ENCODE results near the gene N4BP3.
A peak's percentile ranks its signal among the peaks of the same experiment; 100 is the strongest.

N4BP3 gene

DNA sequence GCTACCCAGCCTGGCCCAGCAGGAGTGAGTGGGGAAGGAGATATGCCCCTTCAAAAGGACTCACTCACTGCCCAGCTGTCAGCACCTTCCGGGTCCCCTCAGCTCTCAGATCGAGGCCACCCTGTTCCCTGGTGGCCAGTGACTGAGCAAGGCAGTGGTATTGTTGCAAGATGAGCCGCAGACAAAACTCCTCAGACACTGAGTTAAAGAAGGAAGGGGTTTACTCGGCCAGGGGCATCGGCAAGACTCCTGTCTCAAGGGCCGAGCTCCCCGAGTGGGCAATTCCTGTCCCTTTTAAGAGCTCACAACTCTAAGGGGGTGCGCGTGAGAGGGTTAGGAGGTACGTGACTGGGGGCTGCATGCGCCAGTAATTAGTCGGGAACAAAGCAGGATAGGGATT, 9.7 kb upstream of the N4BP3 start:
- no peak for DNase-seq

DNA sequence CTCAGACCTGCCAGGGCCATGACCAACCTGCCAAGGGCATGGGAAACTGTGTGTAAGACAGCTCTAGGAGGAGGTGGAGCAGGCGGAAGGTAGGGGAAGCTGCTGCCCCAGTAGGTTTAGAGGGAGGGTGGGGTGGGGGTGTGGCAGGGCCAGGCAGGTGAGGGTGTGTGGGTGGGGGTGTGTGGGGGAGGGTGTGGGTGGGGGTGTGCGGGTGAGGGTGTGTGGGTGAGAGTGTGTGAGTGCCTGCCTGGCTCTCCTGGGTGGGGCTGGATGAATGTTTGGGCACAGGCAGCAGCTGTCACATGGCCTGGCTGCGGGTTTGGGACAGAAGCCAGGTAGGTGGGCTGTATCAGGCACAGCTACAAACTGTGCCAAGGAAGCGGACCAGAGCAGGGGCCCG, 8.8 kb upstream of the N4BP3 start:
- no peak for DNase-seq

DNA sequence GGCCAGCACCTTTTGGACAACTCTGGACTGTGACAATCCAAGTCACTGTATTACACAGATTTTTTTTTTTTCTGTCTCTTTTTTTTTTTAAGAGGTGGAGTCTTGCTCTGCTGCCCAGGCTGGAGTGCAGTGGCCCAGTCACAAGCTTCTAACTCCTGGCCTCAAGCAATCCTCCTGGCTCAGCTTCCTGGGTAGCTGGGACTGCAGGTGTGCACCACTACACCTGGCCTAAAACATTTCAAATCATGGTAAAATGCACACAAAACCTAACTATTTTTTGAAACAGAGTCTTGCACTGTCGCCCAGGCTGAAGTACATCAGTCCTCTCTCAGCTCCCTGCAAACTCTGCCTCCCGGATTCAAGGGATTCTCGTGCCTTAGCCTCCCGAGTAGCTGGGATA, 7.2 kb upstream of the N4BP3 start:
- no peak for DNase-seq

DNA sequence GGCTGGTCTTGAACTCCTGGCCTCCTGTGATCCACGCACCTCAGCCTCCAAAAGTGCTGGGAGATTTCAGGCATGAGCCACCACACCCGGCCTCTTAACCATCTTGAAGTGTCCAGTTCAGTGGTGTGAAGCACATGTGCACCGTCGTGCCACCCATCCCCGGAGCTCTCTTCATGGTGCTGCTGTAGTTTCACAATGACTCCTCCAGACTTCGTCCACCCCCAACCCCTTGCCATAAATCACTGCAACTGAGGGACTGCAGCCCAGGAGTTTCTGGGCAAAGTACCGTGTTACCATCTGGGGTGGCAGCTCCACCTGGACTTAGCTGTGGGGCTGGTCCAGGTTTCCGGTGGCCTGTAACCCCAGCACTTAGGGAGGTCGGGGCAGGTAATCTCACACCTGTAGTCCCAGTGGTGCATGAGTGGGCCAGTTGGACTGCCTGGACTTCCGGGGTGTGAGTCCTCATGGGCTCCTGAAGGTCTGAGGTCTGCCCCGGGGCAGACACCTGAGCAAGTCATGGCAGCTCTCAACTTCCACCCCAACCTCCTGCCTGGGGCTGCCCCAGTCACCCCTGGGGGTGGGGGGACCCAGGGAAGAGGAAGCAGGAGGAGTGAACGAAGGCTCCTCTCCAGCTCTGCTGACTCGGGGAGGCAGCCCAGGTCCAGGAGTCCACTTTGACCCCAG, 6.6 kb upstream of the N4BP3 start:
- DNase-seq, result no peak

DNA sequence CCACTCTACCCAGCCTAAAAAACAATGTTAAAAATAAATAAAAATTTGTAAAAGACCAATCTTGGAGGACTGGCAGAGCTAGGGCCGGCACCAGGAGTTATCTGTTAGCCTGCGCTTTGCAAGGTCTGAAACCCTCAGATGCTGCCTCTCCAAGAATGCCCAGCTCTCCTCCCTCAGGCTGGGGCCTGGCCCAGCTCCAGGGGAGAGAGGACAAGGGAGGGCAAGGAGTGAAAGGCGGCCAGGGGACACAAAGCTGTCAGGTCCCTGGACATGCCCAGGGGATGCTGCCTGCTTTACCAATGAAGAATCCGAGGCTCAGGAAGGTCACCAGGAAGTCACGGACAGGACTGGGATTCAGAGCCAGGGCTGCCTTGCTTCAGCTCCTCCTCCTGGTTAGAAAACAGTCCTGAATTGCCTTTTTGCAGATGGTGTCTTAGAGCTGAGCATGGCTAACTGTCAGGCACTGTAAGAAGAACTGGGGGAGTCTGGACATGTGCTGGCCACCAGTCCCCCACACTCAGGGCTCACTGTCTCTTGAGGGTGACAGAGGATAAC, 5.5 kb upstream of the N4BP3 start:
- DNase-seq, result no peak

DNA sequence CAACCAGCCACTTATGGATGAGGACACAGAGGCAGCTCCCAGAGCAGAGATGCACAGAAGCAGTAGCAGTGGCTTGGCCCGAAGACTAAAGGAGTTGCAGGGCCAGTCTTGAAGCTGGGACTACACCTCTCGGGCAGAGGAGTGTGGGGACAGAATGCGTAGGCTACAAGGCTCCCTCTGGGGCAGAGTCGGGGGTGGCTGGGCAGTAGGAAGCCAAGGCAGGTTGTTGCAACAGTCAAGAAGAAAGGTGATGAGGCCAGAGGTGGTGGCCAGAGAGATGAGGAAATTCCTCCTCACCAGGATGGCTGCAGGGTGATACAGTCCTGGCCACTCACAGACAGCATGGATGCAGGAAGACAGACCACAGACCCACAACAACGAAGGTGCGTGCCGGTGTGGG, 4.9 kb upstream of the N4BP3 start:
- no peak for DNase-seq

DNA sequence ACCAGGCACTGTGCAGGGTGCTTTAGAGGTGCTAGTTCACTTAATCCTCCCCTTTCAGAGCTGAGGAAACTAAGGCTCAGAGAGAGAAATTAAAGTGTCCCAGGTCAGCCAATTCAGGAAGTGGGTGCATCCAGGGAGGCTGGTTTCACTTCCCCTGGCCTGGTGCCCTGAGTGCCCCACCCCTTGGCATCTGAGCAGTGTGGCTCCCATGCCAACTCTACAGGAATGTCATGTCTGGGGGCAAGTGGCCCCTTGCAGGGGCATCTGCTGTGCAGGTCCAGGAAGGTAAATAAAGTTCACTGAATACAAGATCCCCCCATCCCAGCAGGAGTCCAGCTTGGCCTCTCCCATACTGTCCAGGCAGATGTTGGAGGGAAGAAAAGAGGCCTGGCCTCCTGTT, 4.4 kb upstream of the N4BP3 start:
- no peak for DNase-seq

DNA sequence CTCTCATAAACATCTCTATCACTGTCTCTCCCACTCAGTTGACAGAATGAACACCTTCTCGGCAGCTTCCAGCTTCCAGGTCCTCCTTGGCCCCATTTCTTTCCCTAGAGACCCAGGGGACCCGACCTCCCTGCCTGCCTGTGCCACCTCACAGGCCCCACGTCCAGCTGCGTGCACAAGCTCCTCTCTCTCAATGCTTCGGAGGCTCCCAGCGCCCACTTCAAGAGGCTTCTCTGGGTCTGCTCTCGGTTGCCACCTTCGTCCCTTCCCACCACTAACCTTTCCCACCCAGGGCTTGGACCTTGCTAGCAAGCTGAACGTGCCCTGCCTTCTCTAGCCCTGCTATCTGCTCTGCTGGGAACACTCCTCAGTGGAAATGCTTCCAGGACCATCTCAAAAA, 2.8 kb upstream of the N4BP3 start:
- no peak for DNase-seq

DNA sequence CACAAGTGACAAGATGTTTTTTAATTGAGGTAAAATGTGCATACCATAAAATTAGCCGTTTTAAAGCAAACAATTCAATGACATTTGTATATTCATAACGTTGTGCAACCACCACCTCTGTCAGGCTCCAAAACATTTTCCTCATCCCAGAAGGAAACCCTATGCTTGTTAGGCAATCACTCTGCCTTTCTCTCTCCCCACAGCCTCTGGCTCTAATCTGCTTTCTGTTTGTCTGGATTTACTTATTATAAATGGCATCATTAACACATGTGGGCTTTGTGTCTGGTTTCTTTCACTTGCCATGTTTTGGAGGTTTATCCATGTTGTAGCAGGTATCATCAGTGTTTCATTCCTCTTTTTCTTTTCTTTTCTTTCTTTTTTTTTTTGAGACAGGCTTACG, 1.4 kb upstream of the N4BP3 start:
- no peak for DNase-seq

DNA sequence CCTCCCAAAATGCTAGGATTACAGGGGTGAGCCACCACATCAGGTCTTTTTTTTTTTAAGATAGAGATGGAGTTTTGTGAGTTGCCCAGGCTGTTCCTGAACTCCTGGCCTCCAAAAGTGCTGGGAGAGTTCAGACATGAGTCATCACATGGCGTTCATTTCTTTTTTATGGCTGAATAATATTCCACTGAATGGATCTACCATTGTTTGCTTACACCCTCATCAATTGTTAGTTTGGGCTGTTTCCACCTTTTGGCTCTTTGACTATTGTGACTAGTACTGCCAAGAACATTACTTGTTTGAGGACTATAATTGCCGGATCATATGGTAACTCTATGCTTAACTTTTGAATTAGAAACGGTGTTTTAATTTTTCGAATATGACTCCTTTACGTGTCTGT, 787 bp upstream of the N4BP3 start:
- DNase-seq, result no peak

DNA sequence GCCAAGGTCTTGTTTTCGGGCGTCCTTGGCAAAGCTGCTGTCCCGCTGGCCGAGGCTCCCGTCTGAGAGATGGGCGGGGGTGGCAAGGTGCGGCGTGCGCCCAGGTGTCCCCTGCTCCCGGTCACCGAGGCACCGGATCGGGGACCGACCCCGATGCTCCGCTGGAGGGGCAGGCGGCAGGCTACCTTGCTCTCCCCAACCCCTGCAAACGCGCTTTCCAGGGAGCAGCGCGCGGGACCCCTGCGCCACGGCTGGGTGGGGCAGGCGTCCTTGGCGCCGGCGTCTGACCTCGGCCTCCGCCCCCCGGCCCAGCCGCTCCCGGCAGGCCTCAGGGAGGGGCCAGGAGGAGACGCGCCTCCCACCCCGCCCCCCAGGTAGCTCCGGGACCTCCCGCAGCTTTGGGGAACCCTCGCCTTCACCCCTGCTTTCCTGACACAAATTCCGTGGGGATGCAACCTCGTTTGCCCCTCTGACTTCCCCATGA, 551 bp downstream of the N4BP3 start:
- no peak for DNase-seq

DNA sequence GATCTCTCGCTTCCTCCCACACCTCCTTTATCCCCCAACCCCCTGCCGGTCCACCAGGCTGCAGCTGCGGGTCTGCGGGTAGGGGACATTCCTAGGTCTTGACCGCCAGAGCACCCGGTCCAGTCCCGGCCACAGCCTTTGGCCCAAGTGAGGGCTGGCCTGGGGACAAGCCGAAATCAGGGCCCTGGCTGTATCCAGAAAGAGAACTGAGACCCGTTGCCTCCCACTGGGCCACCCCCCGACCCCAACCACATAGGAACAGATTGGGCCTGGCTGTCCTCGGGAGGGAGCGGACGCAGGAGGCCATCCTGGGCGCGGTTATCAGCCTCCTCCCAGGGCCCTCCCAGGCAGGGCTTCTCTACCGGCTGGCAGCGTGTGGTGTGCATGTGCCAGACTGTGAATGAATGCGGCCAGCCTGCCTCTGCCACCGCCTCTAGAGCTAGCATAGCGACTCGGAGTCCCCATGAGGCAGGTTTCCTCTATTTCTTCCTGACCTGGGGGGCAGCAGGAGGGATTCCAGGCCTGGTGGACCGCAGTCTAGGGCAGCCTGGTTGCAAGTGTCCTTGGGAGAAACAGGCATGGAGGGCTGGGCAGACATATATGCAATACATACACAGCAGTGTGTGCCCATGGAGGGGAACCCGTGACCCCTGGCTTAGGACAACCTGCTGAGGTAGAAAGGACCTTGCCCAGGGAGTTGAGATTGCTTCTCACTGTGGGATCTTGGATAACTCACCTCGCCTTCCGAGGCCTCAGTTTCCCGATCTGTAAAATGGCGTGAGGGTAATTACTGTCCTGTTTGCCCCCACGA, 1.2 kb downstream of the N4BP3 start:
- peak in 13 of 58 donors; percentile 6 to 39 (median 20) for DNase-seq

DNA sequence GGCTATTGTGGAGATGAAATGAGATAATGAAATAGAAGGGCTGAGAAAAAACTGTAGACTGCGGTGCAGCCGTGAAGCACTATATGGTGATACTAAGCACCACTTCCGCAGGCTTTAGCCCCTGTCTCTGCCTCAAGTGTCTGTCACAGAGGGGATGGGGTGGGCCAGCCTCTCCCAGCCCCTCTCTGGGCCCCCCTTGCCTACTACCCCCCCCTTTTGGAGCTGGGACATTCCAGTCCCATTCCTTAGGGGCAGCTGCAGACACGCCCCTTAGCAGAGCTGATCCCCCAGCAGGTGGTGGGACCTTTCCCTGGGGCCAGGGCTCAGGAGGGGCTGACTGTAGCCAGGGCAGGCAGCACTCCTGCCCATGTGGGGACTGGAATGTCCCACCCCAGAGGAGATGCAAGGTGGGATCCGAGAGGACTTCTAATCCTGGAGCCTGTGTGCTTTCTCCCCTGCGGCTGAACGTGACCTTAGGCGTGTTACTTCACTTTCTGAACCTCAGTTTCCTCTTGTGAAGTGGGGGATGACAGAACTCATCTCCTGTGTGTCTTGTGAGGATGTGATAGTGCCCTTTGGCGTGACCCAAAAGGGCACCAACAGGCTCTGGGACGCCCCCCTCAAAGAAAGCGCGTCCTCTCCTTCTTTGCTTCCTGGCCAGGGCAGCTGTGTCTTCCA, 1.9 kb downstream of the N4BP3 start:
- no peak for DNase-seq

DNA sequence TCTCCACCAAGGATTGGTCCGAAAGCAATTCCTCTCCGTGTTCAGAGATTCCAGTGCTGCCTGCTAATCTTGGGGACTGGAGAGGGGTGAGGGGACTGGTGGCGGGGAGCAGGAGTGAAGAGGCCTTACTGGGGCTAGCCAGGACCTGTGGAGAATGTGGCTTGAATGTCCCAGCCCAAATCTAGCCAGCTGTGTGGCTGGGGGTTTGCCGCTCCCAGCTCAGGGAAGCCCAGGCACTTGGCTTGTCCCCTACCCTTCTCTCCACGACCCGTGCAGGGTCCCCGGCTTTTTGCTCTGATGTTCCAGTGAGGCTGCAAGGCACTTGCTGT, 2.4 kb downstream of the N4BP3 start:
- no peak for DNase-seq

DNA sequence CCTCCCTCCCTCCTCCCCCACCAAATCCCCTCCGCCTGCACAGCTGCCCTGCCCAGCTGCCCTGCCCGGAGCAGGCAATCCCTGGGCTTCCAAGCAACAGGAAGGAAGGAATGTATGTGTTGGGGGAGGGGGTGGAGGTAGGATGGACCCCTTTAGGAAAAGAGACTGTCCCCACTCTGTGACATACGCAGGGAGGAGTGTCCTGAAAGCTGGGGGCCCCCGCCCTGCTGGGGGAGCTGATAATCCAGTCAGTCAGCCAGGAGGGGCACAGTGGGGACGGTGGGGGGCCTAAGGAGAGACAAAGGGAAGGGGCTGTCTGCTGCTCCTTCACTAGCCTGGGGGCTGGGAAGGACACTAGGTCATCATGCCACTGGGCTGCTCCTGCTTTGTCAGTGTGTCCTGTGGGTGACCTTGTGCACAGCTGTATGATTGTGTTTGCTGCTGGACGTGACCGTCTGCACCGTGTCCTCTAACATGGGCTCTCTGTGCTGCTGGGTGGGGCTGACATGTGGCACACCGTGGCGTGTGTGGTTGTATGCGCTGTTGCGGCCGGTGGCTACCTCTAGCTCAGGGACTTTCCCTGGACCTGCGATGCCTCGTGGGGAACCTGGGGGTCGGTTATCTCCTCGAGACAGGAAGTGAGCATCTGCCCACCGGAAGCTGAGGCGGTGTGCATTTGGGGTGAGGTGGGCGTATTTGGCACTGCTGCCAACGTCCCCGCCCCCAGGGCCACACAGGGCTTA, 3.0 kb downstream of the N4BP3 start:
- DNase-seq, result no peak

DNA sequence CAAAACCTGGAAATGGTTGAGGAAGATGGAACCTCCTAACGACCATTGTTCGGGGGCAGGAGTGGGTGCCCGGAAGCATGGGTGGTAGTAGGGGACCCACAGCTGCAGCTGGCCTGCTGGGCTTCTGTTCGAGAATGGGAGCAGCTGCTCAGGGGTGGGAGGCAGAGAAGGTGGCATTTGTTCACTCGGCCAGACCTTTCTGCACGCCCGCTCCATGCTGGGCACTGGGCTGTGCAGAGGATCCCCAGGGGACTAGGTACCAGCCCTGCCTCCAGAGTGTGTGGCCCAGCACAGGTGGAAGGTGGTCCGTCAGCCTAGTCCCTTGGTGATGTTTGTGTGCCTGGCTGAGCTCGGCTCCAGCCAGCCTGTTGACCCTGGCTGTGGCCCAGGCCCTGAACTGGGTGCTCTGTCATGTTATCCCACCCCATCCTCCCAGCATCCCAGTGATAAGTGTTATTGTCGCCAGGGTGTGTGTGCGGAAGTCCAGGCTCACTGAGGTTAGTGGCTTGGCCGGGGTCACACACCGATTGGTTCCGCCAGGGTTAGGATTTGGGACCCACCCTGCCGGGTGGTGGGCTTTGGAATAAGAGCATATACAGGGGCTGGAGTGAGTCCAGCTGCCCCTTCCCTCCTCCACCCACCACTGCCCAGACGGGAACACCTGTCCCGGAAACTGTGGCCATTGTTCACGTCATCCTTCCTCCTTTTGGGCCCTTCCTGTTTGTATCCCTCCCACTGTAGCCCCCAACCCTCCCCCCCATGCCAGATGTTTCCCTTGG, 4.8 kb downstream of the N4BP3 start:
- DNase-seq, result no peak

DNA sequence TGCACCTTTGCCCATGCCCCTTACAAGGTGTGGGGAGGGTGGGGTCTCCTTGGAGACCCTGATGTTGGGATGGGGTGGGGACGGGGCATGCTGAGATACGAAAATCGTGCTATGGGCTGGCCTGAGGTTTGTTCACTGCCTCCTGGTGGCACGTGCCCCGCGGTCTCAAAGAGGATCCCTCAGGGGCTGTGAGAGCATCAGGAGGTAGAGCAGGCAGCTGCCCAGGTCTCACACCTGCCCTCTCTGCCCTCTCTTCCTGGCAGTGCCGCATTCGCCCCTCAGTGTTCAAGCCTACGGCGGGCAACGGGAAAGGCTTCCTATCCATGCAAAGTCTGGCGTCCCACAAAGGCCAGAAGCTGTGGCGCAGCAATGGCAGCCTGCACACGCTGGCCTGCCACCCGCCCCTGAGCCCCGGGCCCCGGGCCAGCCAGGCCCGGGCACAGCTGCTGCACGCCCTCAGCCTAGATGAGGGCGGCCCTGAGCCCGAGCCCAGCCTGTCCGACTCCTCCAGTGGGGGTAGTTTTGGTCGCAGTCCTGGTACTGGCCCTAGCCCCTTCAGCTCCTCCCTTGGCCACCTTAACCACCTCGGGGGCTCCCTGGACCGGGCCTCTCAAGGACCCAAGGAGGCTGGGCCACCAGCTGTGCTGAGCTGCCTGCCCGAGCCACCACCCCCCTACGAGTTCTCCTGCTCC, 6.7 kb downstream of the N4BP3 start:
- DNase-seq, result no peak

DNA sequence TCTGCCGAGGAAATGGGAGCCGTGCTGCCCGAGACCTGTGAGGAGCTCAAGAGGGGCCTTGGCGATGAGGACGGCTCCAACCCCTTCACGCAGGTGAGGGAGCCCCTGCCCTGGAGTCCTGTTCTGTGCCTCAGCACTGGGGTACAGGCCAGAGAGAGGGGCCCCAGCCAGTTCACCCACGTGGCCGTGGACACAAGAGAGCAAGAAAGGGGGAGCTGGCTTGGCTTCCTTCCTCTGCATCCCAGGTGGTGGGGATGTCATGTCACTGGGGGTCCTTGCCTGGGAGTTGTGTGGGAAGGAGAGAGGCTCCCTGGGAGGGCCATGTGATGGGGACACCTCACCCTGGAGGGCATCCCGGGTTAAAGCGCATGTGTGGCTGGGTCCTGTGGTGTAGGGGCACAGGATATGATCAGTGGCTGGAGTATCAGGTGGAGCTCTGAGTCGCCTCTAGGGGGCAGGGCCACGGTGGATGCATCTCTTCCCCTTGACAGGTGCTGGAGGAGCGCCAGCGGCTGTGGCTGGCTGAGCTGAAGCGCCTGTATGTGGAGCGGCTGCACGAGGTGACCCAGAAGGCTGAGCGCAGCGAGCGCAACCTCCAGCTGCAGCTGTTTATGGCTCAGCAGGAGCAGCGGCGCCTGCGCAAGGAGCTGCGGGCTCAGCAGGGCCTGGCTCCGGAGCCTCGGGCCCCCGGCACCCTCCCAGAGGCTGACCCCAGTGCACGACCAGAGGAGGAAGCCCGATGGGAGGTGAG, 7.5 kb downstream of the N4BP3 start:
- peak in 25 of 58 donors; percentile 9 to 64 (median 32) for DNase-seq
